CD4-positive, alpha-beta T cell treated with Interleukin-4 for 1 hour (primary cell): Measurements from ENCODE around the gene VBP1.
"Not testable (repeated sequence)": the region's sequence is repeated elsewhere in the genome, so short reads cannot be mapped to it uniquely, and the experiment has no call there.

Experiments
- DNase-seq, 2 donors: peaks; one replicate each; pipeline ENCODE4 v3.0.0-alpha.2; 2020 to 2022

The VBP1 gene

DNA sequence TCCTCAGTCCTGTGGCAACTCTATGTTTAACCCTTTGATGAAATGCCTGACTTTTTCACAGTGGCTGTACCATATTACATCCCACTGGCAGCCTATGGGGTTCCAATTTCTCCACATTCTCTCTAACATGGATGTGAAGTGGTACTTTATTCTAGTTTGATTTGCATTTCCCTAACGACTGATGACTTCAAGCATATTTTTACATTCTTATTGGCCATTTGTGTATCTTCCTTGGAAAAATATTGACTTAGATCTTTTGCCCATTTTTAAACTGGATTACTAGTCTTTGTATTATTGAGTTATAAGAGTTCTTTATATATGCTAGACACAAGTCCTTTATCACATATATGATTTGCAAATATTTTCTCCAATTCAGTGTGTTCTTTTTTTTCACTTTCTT lies 50.2 kb downstream of the VBP1 start:
- DNase-seq, result no peak

DNA sequence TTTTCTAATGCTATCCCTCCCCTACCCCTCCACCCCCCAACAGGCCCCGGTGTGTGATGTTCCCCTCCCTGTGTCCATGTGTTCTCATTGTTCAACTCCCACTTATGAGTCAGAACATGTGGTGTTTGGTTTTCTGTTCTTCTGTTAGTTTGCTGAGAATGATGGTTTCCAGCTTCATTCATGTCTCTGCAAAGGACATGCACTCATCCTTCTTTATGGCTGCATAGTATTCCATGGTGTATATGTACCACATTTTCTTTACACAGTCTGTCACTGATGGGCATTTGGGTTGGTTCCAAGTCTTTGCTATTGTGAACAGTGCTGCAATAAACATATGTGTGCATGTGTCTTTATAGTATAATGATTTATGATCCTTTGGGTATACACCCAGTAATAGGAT lies 51.7 kb downstream of the VBP1 start:
- DNase-seq, result not testable (repeated sequence)

DNA sequence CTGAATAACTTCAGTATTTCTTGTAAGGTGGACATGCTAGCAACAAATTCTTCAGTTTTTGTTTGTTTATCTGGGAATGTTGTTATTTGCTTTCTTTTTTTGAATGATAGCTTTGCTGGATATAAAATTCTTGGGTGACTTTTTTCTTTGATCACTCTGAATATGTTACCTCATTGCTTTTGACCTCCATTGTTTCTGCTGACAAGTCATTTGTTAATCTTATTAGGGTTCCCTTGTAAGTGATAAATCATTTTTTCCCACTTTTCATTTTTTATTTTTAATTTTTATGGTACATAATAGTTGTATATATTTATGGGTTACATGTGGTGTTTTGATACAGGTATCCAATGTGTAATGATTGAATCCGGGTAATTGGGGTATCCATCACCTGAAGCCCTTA lies 54.7 kb downstream of the VBP1 start:
- DNase-seq, result no peak

DNA sequence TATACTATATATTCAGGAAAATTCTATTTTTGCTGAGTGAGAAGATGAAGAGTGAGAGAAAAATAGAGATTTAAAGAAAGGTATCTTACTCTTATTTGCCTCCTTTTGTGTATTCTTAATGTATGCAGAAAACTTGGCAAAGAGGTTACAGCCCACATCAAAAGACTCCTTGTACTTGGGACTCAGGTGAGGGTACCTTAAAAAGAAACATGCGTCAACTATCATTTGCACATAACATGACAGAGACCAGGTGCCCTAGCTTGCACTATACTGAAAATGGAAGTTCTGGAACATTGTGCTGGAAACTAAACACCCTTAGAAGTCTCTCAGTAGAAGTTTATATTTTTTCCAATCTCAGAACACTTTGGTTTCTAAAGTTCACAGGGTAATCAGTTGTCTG lies 63.6 kb downstream of the VBP1 start:
- DNase-seq, result no peak
